Daoy (cell line): ENCODE results near the gene CEBPG. TPM values are rescaled to one million over a fixed set of nuclear protein-coding genes. Genes with fewer than 3 reads are reported as not detected.
A peak's percentile ranks its signal among the peaks of the same experiment; 100 is the strongest.

Experiments
- DNase-seq: peaks from one replicate; pipeline ENCODE4 v3.0.0-alpha.2; 2015; ENCODE audit warnings: low read depth
- total RNA-seq: library from RNA; depleted of rRNA; stranded (reverse); fragments of >200 nt; shearing (Covaris generic); gene quantifications from 2 replicates; pipeline ENCODE4 v1.2.3, GENCODE V29; 2014

CEBPG gene
- total RNA-seq, 1 experiment from 2014 or later, result 35.4 TPM

DNA sequence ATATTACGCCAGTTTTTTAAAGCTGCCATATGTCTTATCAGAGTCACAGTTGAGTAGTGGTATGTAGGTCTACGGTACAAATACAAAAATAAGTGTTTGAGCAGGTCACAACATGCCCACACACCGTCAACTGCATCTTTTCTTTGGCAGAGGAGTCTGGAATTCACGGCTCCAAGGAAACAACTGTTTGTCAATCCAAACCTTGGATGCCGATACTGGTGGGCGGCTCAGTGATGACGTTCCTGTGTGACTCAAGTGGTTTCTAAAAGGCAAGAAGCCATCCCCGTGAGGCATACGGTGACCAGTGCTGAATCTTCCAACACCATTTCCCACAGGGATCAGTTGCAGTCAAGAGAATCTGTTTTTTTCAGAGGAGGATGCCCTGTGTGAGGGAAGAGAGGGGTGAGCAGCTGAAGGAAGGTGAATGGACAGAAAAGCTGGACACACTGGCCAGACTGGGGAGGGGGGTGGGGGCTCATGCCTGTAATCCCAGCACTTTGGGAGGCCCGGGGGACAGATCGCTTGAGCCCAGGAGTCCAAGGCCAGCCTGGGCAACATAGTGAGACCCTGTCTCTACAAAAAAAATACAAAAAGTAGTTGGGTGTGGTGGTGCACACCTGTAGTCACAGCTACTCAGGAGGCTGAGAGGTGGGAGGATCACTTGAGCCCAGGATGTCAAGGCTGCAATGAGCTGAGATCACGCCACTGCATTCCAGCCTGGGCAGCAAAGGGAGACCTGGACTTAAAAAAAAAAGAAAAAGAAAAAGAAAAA, 22.8 kb upstream of the CEBPG start:
- peak; percentile 70 for DNase-seq

- DNase-seq, result no peak
Measured at GRCh38 chr19:33355535-33355934, 18.0 kb upstream of the CEBPG start.

DNA sequence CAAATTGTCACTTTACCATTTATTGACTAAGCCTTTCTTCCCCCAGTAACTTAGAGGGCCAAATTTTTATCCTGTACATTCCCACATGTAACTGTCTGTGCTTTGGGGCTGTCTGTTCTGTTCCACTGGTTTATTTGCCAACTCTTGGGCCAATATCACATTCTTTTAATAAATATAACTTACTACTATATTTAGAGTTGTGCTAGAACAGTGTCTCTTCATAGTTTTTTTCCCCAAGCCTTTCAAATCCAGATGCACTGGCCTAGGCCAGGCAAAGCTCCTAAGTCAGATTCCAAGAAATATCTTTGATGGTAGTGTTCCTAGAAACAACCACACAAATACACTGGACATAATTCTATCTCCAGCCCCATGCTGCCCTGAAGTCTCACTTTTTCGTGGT, 16.0 kb upstream of the CEBPG start:
- no peak for DNase-seq

- no peak for DNase-seq
Measured at GRCh38 chr19:33358408-33358807, 15.1 kb upstream of the CEBPG start.

- DNase-seq, result no peak
Measured at GRCh38 chr19:33359581-33359980, 13.9 kb upstream of the CEBPG start.

- no peak for DNase-seq
Measured at GRCh38 chr19:33362508-33363228, 10.8 kb upstream of the CEBPG start.

DNA sequence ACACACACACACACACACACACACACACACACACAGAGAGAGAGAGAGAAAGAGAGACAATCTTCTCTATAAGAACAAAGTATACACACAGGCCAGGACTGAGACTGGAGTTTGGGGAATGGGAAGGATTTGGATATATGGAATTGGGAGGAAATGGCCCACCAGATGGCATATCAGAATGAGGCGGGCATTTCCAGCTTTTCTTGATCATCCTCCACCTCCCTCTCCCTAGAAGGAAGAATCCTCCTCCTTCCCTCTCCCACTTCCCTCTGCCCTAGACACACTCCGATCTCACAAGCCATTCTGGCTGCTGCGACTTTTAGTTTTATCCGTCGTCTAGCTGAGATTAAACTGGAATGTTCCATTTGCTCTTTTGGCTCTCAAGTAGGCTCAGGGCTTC, 10.0 kb upstream of the CEBPG start:
- DNase-seq, result no peak

DNA sequence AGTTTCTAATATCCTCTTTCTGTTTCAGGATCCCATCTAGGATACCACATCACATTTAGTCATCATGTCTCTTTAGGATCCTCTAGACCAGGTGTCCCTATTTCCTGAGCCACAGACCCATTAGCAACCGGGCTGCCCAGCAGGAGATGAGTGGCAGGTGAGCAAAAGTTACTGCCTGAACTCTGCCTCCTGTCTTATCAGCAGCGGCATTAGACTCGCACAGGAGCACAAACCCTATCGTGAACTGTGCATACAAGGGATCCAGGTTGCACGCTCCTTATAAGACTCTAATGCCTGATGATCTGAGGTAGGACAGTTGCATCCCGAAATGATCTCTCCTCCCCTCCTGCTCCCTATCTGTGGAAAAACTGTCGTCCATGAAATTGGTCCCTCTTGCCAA, 7.8 kb upstream of the CEBPG start:
- no peak for DNase-seq

- no peak for DNase-seq
Measured at GRCh38 chr19:33366127-33366526, 7.4 kb upstream of the CEBPG start.

DNA sequence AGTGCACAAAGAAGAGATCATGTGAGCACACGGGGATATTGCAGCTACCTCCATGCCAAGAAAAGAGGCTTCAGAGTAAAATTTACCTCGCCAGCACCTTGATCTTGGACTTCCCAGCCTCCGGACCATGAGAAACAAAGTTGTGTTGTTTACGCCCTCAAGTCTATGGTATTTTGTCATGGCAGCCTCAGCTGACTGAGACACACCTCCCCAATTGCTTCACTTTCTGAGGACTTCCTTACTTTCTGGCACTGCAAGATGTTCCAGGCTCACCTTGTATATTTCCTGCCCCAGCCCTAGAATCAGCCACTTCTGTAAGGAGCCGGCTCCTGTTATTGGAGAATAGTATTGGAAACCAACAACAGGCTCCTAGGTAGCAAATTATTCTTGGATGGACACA, 6.6 kb upstream of the CEBPG start:
- no peak for DNase-seq

- peak; percentile 87 for DNase-seq
Measured at GRCh38 chr19:33368074-33368864, 5.2 kb upstream of the CEBPG start.

GRCh38 chr19:33370783-33371182, 2.7 kb upstream of the CEBPG start:
- no peak for DNase-seq

DNA sequence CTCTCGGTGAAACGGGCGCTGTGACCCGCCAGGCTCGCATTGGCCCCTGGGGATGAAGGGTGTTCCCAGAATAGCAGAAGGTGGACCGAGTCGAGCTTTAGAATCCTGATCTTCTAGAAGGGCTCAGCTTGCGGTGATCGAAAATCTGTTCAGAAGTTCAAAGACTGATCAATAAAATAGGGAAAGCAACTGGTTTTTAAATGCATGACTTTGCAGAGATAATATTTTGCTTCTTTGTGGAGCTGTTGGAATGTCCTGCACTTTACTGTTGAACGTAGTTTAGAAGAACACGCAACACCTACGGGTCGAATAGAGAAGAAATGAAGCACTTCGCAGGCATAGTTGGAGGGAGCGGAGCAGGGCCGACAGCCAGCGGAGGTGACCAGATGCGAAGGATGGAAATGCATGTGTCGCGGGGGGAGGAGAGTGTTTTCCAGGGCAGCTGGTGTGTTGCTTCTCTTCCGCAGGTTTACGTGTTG, 766 bp downstream of the CEBPG start:
- DNase-seq, result no peak

- no peak for DNase-seq
Measured at GRCh38 chr19:33375156-33375836, 1.8 kb downstream of the CEBPG start.

DNA sequence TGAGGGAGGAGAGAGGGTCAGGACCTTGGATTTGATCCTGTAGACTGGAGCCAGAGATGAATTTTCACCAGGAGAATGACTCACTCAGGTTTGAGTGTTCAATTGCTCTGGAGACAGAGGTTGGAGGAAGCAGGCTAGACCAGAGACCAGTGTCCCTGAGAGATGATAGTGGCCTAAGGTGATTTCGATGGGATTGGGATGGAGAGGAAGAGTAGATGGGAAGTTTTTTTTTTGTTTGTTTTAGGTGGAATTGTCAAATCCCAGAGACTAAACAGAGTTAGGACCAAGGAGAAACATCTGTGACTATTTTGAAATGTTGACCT, 2.3 kb downstream of the CEBPG start:
- DNase-seq, result no peak

GRCh38 chr19:33376423-33376822, 2.9 kb downstream of the CEBPG start:
- DNase-seq, result peak; percentile 82

DNA sequence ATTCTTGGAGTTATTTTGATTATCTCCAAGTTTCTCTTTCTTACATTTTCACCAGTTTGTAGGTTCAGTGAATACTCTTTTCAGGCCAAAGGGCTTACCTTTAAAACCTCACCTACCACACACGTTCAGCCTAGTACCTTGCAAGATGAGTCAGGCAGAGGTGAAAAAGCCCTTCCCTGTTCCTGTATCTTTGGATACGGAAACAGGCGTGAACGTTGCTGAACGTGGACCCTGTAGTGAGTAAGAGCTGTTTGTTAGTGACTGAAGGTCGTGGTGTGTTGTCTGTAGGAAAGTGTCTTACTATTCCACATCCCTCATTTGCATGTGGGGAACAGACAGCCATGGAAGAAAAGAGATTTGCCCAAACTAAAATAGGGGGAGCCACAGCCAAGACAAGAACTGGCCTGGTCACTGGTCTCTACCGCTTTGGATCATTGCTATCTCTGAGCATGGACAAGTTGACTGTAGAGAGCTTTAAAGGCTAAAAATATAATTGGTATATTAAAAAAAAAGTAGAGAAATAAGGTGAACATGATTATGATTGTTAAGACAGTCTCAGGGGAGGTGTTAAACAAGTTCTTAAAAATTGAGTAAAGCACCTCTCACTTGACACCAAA, 3.5 kb downstream of the CEBPG start:
- no peak for DNase-seq

DNA sequence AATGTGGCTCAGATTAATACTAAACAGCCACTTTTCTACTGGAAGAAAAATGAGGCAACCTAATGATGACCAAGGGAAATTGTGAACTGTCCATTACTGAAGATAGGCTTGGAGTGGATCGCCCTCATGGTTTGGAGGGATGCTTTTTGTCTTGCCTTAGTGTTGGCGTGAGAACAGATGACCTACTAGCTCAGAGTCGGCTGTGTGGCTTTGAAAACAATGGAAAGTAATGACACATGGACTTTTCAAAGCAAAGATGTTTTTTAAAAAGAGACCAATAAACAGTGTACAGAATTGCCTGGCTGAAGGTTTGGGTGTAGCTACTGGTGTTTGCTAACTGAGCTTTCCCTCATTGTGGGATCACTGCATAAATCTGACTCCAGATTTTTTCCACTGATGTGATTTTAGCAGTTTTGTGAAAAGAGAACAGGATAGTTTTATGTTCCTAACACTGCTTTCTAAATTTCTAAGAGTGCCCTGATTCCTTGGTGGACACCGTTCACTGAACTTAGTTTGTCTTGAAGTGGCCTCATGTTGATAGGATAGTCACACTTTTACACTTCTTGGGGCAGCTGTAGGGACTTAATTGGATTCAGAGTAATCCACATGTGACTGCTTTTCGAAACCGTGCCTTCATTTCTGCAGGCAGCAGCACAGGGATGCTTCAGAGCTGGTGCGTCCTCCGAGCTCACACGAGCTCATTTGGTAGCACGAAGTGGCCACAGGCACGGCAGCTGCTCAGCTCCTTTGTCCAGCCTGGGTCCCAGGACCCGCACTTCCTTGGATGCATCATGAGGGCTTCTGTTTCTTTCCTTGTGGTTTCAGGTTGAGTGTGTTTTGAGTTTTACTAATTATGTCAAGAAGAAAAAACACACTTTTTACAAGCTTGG, 4.3 kb downstream of the CEBPG start:
- DNase-seq, result no peak

DNA sequence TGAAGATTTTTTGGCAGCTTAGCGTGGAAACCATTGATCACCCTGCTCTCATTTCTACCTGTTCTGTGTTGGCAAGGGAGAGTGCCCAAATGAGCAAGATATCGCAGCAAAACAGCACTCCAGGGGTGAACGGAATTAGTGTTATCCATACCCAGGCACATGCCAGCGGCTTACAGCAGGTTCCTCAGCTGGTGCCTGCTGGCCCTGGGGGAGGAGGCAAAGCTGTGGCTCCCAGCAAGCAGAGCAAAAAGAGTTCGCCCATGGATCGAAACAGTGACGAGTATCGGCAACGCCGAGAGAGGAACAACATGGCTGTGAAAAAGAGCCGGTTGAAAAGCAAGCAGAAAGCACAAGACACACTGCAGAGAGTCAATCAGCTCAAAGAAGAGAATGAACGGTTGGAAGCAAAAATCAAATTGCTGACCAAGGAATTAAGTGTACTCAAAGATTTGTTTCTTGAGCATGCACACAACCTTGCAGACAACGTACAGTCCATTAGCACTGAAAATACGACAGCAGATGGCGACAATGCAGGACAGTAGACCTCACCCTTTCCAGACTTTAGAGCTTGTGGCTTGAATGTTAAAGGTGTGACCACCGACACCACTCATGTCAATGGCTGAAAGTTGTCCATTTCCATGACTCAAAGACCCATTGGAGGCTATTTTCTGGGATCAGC, 5.8 kb downstream of the CEBPG start:
- no peak for DNase-seq

DNA sequence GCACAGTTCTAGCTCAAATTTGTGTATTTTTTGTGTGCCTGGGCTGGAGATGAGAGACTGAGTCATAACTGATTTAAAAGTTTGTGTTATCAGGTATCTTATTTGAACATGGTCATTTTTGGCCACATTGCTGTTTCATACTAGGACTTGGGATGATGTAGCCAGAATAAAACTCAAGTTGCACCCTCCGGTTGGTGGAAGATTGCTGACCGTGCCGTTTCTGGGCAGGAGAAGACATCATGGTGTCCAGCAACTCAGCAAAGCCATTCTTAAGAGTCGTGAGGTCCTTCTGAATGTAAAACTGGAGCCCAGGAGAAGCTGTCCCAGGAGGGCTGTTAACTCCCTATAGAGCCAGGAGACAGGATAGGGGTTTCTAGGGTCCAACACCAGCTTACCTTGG, 7.6 kb downstream of the CEBPG start:
- DNase-seq, result no peak
